Adrenal gland (tissue), 12 donors: Measurements from ENCODE around the gene CDH4. TPM values are rescaled to one million over a fixed set of nuclear protein-coding genes. Genes with fewer than 3 reads are reported as not detected.

Experiments
- DNase-seq, 7 donors: peaks; one replicate each; pipeline ENCODE4 v3.0.0-alpha.2; 2019 to 2020
- H3K27ac ChIP-seq, 5 donors: fragments of 200-600 bp; sonication (generic) in 4 of 5; 1 replicate in 3 of 5; 2 replicates in 2 of 5; pipeline versions ENCODE4 v1.5.1 to v1.8.0; 2016 to 2020; ENCODE audit warnings: mild to moderate bottlenecking in 1 of 5
- H3K27me3 ChIP-seq: fragments of 200-600 bp; 2 replicates; pipeline ENCODE4 v1.8.0; 2021
- H3K36me3 ChIP-seq, 2 donors: fragments of 200-600 bp; replicated peaks in 1 of 2; 1 replicate in 1 of 2; 2 replicates in 1 of 2; pipeline versions ENCODE4 v1.5.1 to v1.8.0; 2018 to 2022
- H3K4me1 ChIP-seq, 2 donors: fragments of 200-600 bp; replicated peaks in 1 of 2; 1 replicate in 1 of 2; 2 replicates in 1 of 2; pipeline versions ENCODE4 v1.5.1 to v1.8.0; 2018 to 2021
- H3K4me3 ChIP-seq, 4 donors: fragments of 200-600 bp; sonication (generic) in 3 of 4; one replicate each; pipeline ENCODE4 v1.5.1; 2016 to 2018
- H3K9me3 ChIP-seq, 3 donors: fragments of 200-600 bp; sonication (generic) in 1 of 3; replicated peaks in 1 of 3; 1 replicate in 2 of 3; 2 replicates in 1 of 3; pipeline versions ENCODE4 v1.5.1 to v1.8.0; 2016 to 2021
- CTCF ChIP-seq, 6 experiments: fragments of 450-650 bp in 4 of 6; fragments of 200-600 bp in 2 of 6; sonication (generic) in 1 of 6; IDR thresholded peaks; 1 replicate in 5 of 6; 2 replicates in 1 of 6; pipeline versions ENCODE4 v1.5.1 to v1.8.0; 2016 to 2021; ENCODE audit warnings: antibody characterized with exemption in 6 of 6, mild to moderate bottlenecking in 2 of 6, moderate library complexity in 1 of 6
- POLR2A ChIP-seq, 2 donors: fragments of 450-650 bp; IDR thresholded peaks; one replicate each; pipeline ENCODE4 v1.6.1; 2017; ENCODE audit warnings: antibody characterized with exemption in 2 of 2, mild to moderate bottlenecking in 2 of 2, moderate library complexity in 1 of 2
- WGBS, 4 donors: extraction: QIAGEN DNeasy Blood & Tissue Kit in 2 of 4; methylation state at CpG; one replicate each; pipeline versions ENCODE4 v1.1.5 to v1.1.7; 2013 to 2017; 5-methylcytosine and 5-hydroxymethylcytosine counted together
- intact Hi-C, 2 donors: fragments of 100-400 bp; cut with DNase I; formaldehyde crosslinking; loops; one replicate each; pipeline versions ENCODE4 v1.14.1 to v1.15.0; 2022 to 2023
- polyA plus RNA-seq, 3 donors: library from polyadenylated mRNA; stranded (reverse); fragments of 200-250 nt in 2 of 3; fragments of 350-450 nt in 1 of 3; fragmentation: Illumina TruSeq in 1 of 3; extraction: RNeasy Lipid Tissue Mini Kit (QIAGEN cat#74804) in 1 of 3; gene quantifications; one replicate each; pipeline ENCODE4 v1.2.3, GENCODE V29; 2013 to 2014
- total RNA-seq, 9 donors: library from RNA; depleted of rRNA in 4 of 9; stranded (reverse); fragments of >200 nt in 4 of 9; fragments of 120-200 nt in 1 of 9; fragmentation: NEBNext Ultra II Directional in 1 of 9; extraction: Animal tissue kit (Norgen Biotek cat#: 25700) in 1 of 9; gene quantifications; one replicate each; pipeline versions ENCODE4 v1.1.0 to v1.2.4, GENCODE V29; 2013 to 2023
- donor health status: healthy with polysubstance abuse.
- donor health status: Bipolar disorder and iron deficiency.
- donor health status: DM: yes; HTN: yes; CAD: no.
- donor health status: DM: no; HTN: no; CAD: no.
- donor health status: DM: no; HTN: no; CAD: no.
- donor health status: DM: yes; HTN: yes; CAD: no.

The CDH4 gene
- total and polyA plus RNA-seq, 12 donors = 0.08 to 0.53 (median 0.20) TPM; not detected in 3

- TF ChIP-seq POLR2A (IDR thresholded peaks at IDR 0.05) (no peak), CTCF (IDR thresholded peaks at IDR 0.05) (no peak)
- Histone ChIP-seq H3K27ac (no peak overlapping the region), H3K4me1 (no peaks in the 10 kb centered on the region), H3K9me3 (no peaks in the 10 kb centered on the region), H3K36me3 (no peaks in the 10 kb centered on the region), H3K4me3 (no peak overlapping the region), H3K27me3 (no peaks in the 10 kb centered on the region)
- intact Hi-C loops = no loop called here
- DNase-seq = no peak
- 75 to 84% (median 81%) methylated on average over 11 of the region's 11 CpGs for WGBS, 4 donors
These were observed 61.3 kb downstream of the CDH4 start for GRCh38 chr20:61313396-61313795.

- no peaks in the 10 kb centered on the region for H3K9me3 ChIP-seq
- H3K4me3 ChIP-seq = no peak overlapping the region
- H3K4me1 ChIP-seq = no peaks in the 10 kb centered on the region
- WGBS, 4 donors = 75 to 81% (median 79%) methylated on average over 17 of the region's 17 CpGs
- TF ChIP-seq POLR2A (IDR thresholded peaks at IDR 0.05) (no peak), CTCF (IDR thresholded peaks at IDR 0.05) (no peak)
- no peak for DNase-seq
- H3K27ac ChIP-seq = no peak overlapping the region
- H3K27me3 ChIP-seq = no peaks in the 10 kb centered on the region
- intact Hi-C loops = no loop called here
- no peaks in the 10 kb centered on the region for H3K36me3 ChIP-seq
These were observed 62.4 kb downstream of the CDH4 start for GRCh38 chr20:61314326-61315010.

GRCh38 chr20:61315319-61315718 is 63.3 kb downstream of the CDH4 start:
- no peak for TF ChIP-seq POLR2A (IDR thresholded peaks at IDR 0.05)
- TF ChIP-seq CTCF (IDR thresholded peaks at IDR 0.05) = no peak
- intact Hi-C loops = no loop called here
- no peak overlapping the region for H3K27ac ChIP-seq
- H3K27me3 ChIP-seq = no peaks in the 10 kb centered on the region
- H3K36me3 ChIP-seq = no peaks in the 10 kb centered on the region
- DNase-seq = no peak
- WGBS, 4 donors = 60 to 83% (median 75%) methylated on average over 9 of the region's 9 CpGs
- no peaks in the 10 kb centered on the region for H3K4me1 ChIP-seq
- H3K4me3 ChIP-seq = no peak overlapping the region
- no peaks in the 10 kb centered on the region for H3K9me3 ChIP-seq

- DNase-seq = no peak
- Histone ChIP-seq H3K27me3 (no peaks in the 10 kb centered on the region), H3K4me1 (no peaks in the 10 kb centered on the region), H3K9me3 (no peaks in the 10 kb centered on the region), H3K36me3 (no peaks in the 10 kb centered on the region), H3K4me3 (no peak overlapping the region), H3K27ac (no peak overlapping the region)
- WGBS, 4 donors = 62 to 68% (median 65%) methylated on average over 10 of the region's 10 CpGs
- intact Hi-C loops = no loop called here
- no peak for TF ChIP-seq POLR2A (IDR thresholded peaks at IDR 0.05)
- TF ChIP-seq CTCF (IDR thresholded peaks at IDR 0.05) = no peak
These were observed 64.3 kb downstream of the CDH4 start for GRCh38 chr20:61316346-61316745.
